GM12874 (cell line): ENCODE measurements around the gene FAM131B.

Experiments used
- TF ChIP-seq, protein P1 (sequence below): IDR thresholded peaks from 2 replicates; pipeline ENCODE4 v1.5.1; 2011; ENCODE audit warnings: low read depth, mild to moderate bottlenecking, control low read depth, low read length, moderate library complexity; ENCODE audit not compliant: insufficient read depth

Gene FAM131B

DNA sequence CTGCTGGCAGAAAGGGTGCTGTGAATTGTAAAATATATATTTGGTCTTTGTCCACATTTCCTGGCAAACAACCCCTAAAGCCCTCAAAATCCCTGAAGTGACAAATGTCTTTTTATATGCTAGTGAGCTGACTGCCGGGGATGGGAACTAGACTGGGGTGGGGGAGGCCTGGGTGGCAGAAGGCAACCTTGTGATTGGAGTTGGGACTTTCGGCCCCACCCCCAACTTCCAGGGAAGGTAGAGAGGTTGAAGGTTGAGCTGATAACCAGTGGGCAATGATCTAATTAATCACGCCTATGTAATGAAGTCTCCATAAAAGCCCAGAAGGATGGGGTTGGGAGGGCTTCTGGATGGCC is 43.5 kb upstream of the FAM131B start:
- TF ChIP-seq, protein P1, sequence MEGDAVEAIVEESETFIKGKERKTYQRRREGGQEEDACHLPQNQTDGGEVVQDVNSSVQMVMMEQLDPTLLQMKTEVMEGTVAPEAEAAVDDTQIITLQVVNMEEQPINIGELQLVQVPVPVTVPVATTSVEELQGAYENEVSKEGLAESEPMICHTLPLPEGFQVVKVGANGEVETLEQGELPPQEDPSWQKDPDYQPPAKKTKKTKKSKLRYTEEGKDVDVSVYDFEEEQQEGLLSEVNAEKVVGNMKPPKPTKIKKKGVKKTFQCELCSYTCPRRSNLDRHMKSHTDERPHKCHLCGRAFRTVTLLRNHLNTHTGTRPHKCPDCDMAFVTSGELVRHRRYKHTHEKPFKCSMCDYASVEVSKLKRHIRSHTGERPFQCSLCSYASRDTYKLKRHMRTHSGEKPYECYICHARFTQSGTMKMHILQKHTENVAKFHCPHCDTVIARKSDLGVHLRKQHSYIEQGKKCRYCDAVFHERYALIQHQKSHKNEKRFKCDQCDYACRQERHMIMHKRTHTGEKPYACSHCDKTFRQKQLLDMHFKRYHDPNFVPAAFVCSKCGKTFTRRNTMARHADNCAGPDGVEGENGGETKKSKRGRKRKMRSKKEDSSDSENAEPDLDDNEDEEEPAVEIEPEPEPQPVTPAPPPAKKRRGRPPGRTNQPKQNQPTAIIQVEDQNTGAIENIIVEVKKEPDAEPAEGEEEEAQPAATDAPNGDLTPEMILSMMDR: no peak

DNA sequence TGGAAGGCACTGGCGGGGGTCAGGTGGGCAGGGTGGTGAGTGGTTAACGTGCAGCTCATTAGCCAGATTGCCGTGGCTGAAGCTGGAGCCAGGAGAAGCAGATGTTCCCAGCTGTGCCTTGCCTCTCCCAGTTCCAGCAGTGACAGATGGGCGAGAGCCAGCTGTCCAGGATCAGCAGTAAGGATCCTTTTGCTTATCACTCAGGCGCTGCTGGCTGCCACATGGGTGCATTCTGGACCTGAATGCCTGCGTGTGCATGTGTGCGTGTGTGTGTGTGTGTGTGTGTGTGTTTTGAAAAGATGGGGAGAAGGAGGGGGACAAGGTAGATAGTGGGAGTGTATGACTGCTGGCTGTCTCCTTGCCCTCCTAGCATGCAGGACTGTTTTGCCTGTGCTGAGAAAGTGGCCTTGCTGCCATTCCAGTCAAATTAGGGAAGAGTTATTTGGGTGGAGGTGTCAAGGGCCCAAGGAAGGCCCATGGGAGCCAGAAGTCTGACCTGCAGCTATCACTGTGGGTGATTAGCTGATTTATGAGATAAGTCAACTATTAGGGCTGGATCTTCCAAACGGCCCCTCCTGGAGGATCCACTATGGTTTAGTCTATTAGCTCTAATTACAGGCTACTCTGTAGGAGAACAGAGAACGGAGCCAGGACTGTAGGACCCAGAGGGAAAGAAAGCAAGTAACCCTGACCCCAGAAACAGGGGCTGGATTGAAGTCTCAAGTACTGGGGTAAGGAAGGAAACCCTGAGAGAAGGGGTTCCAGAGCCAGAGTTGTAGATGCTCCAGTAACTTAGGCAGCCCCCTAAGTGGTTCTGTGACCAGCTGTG is 42.9 kb upstream of the FAM131B start:
- TF ChIP-seq, protein P1: no peak

DNA sequence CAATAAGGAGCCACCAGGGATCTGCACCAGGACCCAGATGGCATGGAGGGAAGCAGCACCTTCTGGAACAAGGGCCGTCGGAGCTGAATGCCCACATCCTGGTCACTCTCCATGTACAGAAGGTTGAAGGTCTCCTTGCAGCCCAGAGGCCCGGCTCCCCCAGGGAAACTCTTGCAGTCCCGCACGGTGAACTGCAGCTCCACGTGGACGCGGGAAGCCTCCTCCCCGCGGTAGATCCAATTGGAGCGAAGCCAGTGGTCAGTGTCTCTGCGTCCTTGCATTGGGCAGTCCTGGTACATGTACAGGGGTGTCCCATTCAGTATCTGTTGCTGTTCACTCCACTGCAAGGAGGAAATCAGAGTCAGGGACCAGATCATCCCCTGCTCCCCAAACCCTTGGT is 38.8 kb upstream of the FAM131B start:
- TF ChIP-seq, protein P1: no peak

DNA sequence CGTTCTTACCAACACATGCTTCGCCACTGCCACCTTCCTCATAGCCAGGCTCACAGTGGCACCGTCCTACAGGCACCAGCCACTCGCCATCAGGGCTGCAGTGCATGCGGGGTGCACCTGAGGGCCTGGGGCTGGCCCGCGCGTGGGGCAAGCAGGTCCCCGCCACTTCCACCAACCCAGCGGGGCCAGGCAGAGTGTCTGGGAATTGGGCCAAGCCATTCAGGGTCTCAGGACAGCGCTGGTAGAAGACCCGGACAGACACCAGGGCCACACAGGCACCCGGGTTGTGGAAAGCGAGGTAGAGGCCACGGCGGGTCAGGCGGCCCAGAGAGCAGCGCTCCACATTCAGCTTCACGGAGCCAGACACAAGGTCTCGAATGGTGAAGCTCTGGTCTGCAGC is 37.1 kb upstream of the FAM131B start:
- TF ChIP-seq, protein P1: no peak

DNA sequence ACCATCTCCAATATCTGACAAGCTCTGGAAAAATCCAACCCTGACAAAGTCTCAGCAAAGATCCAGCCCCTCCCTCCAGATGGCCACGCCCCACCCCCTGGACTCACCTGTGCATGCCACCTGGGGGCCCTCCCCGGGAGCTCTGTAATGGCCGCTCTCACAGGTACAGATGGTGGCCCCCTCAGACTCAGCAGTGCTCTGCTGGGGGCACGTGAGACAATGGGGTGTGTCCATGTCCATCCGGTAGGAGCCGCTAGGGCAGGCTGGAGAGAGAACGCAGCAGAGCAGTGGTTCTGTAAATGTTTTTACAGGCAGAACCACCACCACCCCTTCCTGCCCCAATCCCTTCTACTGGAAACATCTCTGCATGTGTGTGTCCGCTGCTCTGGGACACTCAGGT is 36.6 kb upstream of the FAM131B start:
- TF ChIP-seq, protein P1: no peak

DNA sequence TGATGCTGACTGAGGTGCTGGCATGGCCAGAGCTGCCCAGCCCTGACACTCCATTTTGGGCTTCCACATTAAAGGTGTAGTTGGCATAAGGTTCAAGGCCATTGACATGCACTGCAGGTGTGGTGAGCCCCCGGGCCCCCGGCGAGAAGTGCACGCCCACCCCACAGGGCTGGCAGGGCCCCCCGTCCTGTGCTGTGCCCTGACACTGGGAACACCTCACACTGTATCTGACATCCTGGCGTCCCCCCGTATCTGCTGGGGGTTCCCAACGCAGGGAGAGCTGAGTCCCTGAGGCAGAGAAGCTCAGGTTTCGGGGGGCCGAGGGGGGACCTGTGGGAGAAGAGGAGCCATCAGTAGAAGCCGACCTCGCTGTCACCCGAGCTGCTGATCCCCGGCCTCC is 36.1 kb upstream of the FAM131B start:
- TF ChIP-seq, protein P1: no peak

DNA sequence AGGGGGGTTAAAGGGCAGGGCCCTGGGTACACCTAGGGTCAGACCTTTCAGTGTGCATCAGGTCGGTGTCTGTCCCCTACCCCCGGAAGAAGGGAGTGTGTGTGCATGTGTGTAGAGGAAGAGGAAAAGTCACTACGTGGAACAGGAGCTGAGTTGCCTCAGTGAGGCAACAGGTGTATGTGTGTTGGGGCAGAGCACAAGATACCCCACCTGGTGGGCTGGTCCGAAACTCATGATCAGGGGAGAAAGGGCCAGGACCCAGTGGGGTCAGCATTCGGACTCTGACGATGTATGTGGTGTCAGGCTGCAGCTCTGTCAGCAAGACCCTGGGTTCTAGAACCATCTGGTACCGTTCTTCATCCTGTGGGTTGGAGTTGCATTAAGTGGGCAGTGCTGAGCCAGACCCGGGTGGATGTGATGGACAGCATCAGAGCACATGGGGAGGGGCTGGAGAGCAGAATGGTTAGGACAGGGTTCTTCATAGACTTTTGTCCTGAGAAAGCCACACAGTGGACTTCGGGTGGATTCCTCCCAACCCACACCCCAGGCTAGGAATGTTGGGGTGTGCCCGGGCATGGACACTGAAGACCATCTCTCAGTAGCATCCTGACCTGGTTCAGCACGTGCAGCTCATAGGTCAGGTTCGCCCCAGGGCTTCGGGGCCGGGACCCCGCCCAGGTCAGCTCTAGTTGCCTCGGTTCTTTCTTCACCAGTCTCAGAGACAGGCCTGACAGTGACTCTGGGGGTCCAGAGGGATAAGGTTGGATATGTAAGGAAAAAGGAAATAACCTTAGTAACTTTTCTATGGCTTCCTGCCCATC is 35.4 kb upstream of the FAM131B start:
- TF ChIP-seq, protein P1: no peak
